GM12878 (cell line): ENCODE measurements around the gene CREB3. TPM values are rescaled to one million over a fixed set of nuclear protein-coding genes. Genes with fewer than 3 reads are reported as not detected.

ENCODE experiments used
- ATAC-seq: fragments of 200-7000 bp; cut with Tn5 transposase; 3 replicates; pipeline ENCODE4 v1.9.1; 2020; ENCODE audit warnings: mild to moderate bottlenecking, moderate library complexity
- BruUV-seq: library from RNA; stranded (reverse); fragments of 400-500 nt; replicated peaks from 2 replicates; lab custom pipeline; 2021; lab: Mats Ljungman, UMichigan
- CTCF ChIA-PET: fragments of 300-600 bp; sonication (Branson Sonifier 250); formaldehyde crosslinking; extraction: SDS; loops from one replicate; lab custom pipeline; 2021; ENCODE audit warnings: inconsistent platforms; lab: Yijun Ruan, JAX
- POLR2A ChIA-PET: fragments of 350-600 bp; formaldehyde crosslinking; extraction: SDS; loops from one replicate; lab custom pipeline; 2021; ENCODE audit warnings: inconsistent platforms; lab: Charles Lee
- RAD21 ChIA-PET: fragments of 300-600 bp; sonication (Branson Sonifier 250); formaldehyde crosslinking; loops from one replicate; lab custom pipeline; 2023; ENCODE audit warnings: antibody characterized with exemption; ENCODE audit not compliant: unreplicated experiment; lab: Charles Lee
- SMC1A ChIA-PET: fragments of 300-600 bp; sonication (Branson Sonifier 250); formaldehyde crosslinking; loops from one replicate; lab custom pipeline; 2023; ENCODE audit not compliant: unreplicated experiment, uncharacterized antibody; lab: Charles Lee
- DNase-seq: peaks from one replicate; pipeline ENCODE4 v3.0.0-alpha.2; 2011; ENCODE audit warnings: low read depth, low spot score
- FAIRE-seq: peaks from 3 replicates; lab custom pipeline; 2011; peaks lifted over from hg19 to GRCh38; lab: Jason Lieb, UNC
- H2AFZ ChIP-seq: 2 replicates; pipeline ENCODE4 v1.6.0; 2011; ENCODE audit warnings: low read depth, low read length, control low read depth; ENCODE audit not compliant: control insufficient read depth
- H3K27ac ChIP-seq: 2 replicates; pipeline ENCODE4 v1.5.1; 2011; ENCODE audit warnings: control low read depth; ENCODE audit not compliant: control insufficient read depth, insufficient read depth
- H3K27me3 ChIP-seq, 2 experiments: replicated peaks in 1 of 2; 2 replicates each; pipeline versions ENCODE4 v1.6.0 to v1.6.1; 2011; ENCODE audit warnings: low read length in 1 of 2; ENCODE audit not compliant: control insufficient read depth in 2 of 2, insufficient read depth in 2 of 2
- H3K36me3 ChIP-seq, 2 experiments: 2 replicates each; pipeline ENCODE4 v1.5.1; 2011; ENCODE audit warnings: low read length in 1 of 2; ENCODE audit not compliant: control insufficient read depth in 2 of 2, insufficient read depth in 2 of 2
- H3K4me1 ChIP-seq: 2 replicates; pipeline ENCODE4 v1.6.1; 2011; ENCODE audit warnings: mild to moderate bottlenecking, low read length, moderate library complexity, mixed read lengths; ENCODE audit not compliant: control insufficient read depth, insufficient read depth
- H3K4me2 ChIP-seq: 2 replicates; pipeline ENCODE4 v1.6.0; 2011; ENCODE audit warnings: control low read depth; ENCODE audit not compliant: control insufficient read depth, insufficient read depth
- H3K4me3 ChIP-seq: fragments of 200-600 bp; sonication (generic); 2 replicates; pipeline ENCODE4 v1.5.1; 2016
- H3K79me2 ChIP-seq: 2 replicates; pipeline ENCODE4 v1.6.0; 2011; ENCODE audit warnings: low read length; ENCODE audit not compliant: control insufficient read depth, insufficient read depth
- H3K9ac ChIP-seq: 2 replicates; pipeline ENCODE4 v1.8.0; 2011; ENCODE audit warnings: low read length, control low read depth, mixed read lengths; ENCODE audit not compliant: control insufficient read depth, insufficient read depth
- H3K9me3 ChIP-seq: replicated peaks from 3 replicates; pipeline ENCODE4 v1.5.1; 2011; ENCODE audit warnings: mild to moderate bottlenecking, low read length; ENCODE audit not compliant: control insufficient read depth, insufficient read depth
- H4K20me1 ChIP-seq: 2 replicates; pipeline ENCODE4 v1.6.0; 2011; ENCODE audit not compliant: control insufficient read depth, insufficient read depth
- CBX5 ChIP-seq: sonication (generic); IDR thresholded peaks from 2 replicates; pipeline ENCODE4 v1.6.1; 2016; ENCODE audit warnings: low read depth, moderate library complexity, mild to moderate bottlenecking, inconsistent platforms
- FOS ChIP-seq: IDR thresholded peaks from 3 replicates; pipeline ENCODE4 v1.6.1; 2011; ENCODE audit warnings: borderline replicate concordance; ENCODE audit not compliant: insufficient read length; ENCODE audit errors: extremely low read depth
- GATAD2B ChIP-seq: fragments of 450-650 bp; conservative IDR thresholded peaks from 2 replicates; pipeline ENCODE4 v1.6.1; 2017; ENCODE audit warnings: low read depth, mild to moderate bottlenecking, moderate library complexity
- IRF5 ChIP-seq: fragments of 450-650 bp; IDR thresholded peaks from 2 replicates; pipeline ENCODE4 v1.6.1; 2017; ENCODE audit warnings: borderline replicate concordance
- NR2C1 ChIP-seq: fragments of 450-650 bp; IDR thresholded peaks from 2 replicates; pipeline ENCODE4 v1.6.1; 2017; ENCODE audit warnings: antibody characterized with exemption, mild to moderate bottlenecking, moderate library complexity
- NRF1 ChIP-seq: conservative IDR thresholded peaks from 2 replicates; pipeline ENCODE4 v1.6.1; 2011; ENCODE audit warnings: mild to moderate bottlenecking, low read depth, low read length, improper control_type of control experiment
- SIN3A ChIP-seq: IDR thresholded peaks from 2 replicates; pipeline ENCODE4 v1.6.1; 2012; ENCODE audit warnings: low read depth, low read length, improper control_type of control experiment
- SP1 ChIP-seq: IDR thresholded peaks from one replicate; pipeline ENCODE4 v1.6.1; 2011; ENCODE audit warnings: low read depth, low read length
- SPI1 ChIP-seq: IDR thresholded peaks from 2 replicates; pipeline ENCODE4 v1.6.1; 2011; ENCODE audit warnings: low read depth, mild to moderate bottlenecking, low read length, moderate library complexity, borderline replicate concordance; ENCODE audit not compliant: insufficient read depth
- WGBS: methylation state at CpG from one replicate; pipeline ENCODE4 v1.1.6; 2016; ENCODE audit warnings: low lambda C conversion rate; ENCODE audit not compliant: insufficient replicate concordance, insufficient coverage; ENCODE audit errors: missing lambda C conversion rate; 5-methylcytosine and 5-hydroxymethylcytosine counted together
- in situ Hi-C: fragments of 300-500 bp; cut with MboI; formaldehyde crosslinking; loops from 9 replicates; pipeline ENCODE4 v1.14.3; 2018; ENCODE audit warnings: mixed read lengths
- intact Hi-C: fragments of 100-400 bp; cut with micrococcal nuclease; formaldehyde crosslinking; loops from one replicate; pipeline ENCODE4 v1.14.2; 2022; ENCODE audit not compliant: unreplicated experiment
- polyA plus RNA-seq, 11 experiments: library from polyadenylated mRNA; depleted of rRNA in 4 of 11; unstranded in 6 of 11; stranded (reverse) in 5 of 11; fragments of >200 nt; fragmentation: Nextera tagmentation in 4 of 11; fragmentation: Illumina TruSeq in 1 of 11; extraction: Ambion mirVana in 4 of 11; extraction: Trizol in 1 of 11; gene quantifications; 1 replicate in 1 of 11; 2 replicates in 10 of 11; pipeline versions ENCODE4 v1.2.1 to v1.2.3, GENCODE V29; 2011 to 2016; ENCODE audit warnings: inconsistent platforms in 2 of 11, missing spikeins in 2 of 11, low read depth in 1 of 11
- total RNA-seq, 4 experiments: library from RNA; depleted of rRNA in 3 of 4; stranded (reverse); fragments of >200 nt in 3 of 4; fragmentation: Illumina TruSeq in 1 of 4; extraction: Trizol in 1 of 4; gene quantifications; 2 replicates each; pipeline versions ENCODE4 v1.2.1 to v1.2.3, GENCODE V29; 2013 to 2021

The CREB3 gene
- total and polyA plus RNA-seq, 10 of the 15 experiments (the other 5 are each of a cell fraction or from before 2014, with no cell fraction given): 9.8 to 38.9 (median 19.8) TPM

GRCh38 chr9:35713578-35713977, 18.9 kb upstream of the CREB3 start:
- RAD21 ChIA-PET: no interaction called here
- in situ Hi-C loops: no loop called here

More at GRCh38 chr9:35713578-35713977, 18.9 kb upstream of the CREB3 start:
- H2AFZ ChIP-seq: no peak overlapping the region
- ATAC-seq (no peak), FAIRE-seq (no peak), DNase-seq (no peak)
- no peaks in the 10 kb centered on the region for H4K20me1 ChIP-seq
- no peak for TF ChIP-seq CBX5
- no peak for TF ChIP-seq IRF5
- no peak for TF ChIP-seq GATAD2B
- TF ChIP-seq SP1: no peak
- no peak for TF ChIP-seq SPI1
- no peak for TF ChIP-seq FOS
- TF ChIP-seq NR2C1: no peak
- TF ChIP-seq NRF1: no peak
- no peak for TF ChIP-seq SIN3A
- peaks cover 45 to 60% of the 10 kb centered on the region in 2 experiments for H3K36me3 ChIP-seq
- ChIA-PET CTCF (interaction anchor here (0.7 to 5.1 kb wide), 5 partner anchors 16 to 67 kb away, joined by 3 to 30 read pairs (median 4); partner anchors contain the start of gene TLN1), POLR2A (interaction anchor here (1.0 kb wide), 1 partner anchor 48 kb away, joined by 3 read pairs; the partner anchor contains the start of gene ARHGEF39), SMC1A (interaction anchor here (1.0 to 2.7 kb wide), 4 partner anchors 14 to 53 kb away, joined by 4 to 10 read pairs (median 8); no protein-coding TSS in a partner anchor)
- intact Hi-C loops: no loop called here
- H3K27me3 ChIP-seq: no peaks in the 10 kb centered on the region
- H3K27ac ChIP-seq: no peak overlapping the region
- 91% methylated on average over 3 of the region's 3 CpGs for WGBS
- no peak overlapping the region for H3K9ac ChIP-seq
- no peak overlapping the region for H3K4me2 ChIP-seq
- H3K9me3 ChIP-seq: no peaks in the 10 kb centered on the region
- H3K79me2 ChIP-seq: no peaks in the 10 kb centered on the region
- BruUV-seq: no TSS peak
- peaks cover 14% of the 10 kb centered on the region for H3K4me1 ChIP-seq
- no peak overlapping the region for H3K4me3 ChIP-seq
